ENCODE results near the gene ABCA8.

Gene ABCA8

DNA sequence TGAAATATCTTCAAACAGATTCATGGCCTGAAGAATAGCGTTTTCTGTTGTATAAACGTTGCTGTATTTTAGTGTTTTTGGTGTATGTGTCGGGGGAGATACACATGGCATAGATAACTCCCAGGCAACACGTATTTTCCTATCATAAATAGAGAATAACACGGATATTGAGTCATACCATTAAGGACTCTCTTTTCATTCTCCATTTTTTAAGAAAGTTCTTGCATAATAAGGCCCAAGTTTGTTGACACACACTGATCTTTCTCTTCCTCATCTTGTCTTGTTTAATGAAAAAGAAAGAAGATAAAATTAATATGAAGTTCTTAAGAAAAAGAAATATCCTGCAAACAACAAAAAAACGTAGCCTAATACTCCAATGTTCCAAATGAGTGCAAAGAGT is 13.4 kb downstream of the ABCA8 start:
- H3K36me3 ChIP-seq (ENCODE audit: control insufficient read depth in 2 of 2, insufficient read depth in 1 of 2, low read length in 2 of 2) = no peaks in the 10 kb centered on the region
- no peak overlapping the region for H3K27ac ChIP-seq (ENCODE audit: extremely low read depth, low read depth, low read length)
- CTCF ChIA-PET = no interaction called here
- H3K4me3 ChIP-seq (ENCODE audit: low read depth, low read length) = no peak overlapping the region
- H3K9me3 ChIP-seq (ENCODE audit: control insufficient read depth, insufficient read depth, low read depth, low read length) = no peaks in the 10 kb centered on the region
- POLR2A ChIA-PET = no interaction called here
- TF ChIP-seq ZNF777 (tag by site-specific recombination; IDR thresholded peaks at IDR 0.05; ENCODE audit: borderline replicate concordance) (no peak), ZNF785 (tag by site-specific recombination; IDR thresholded peaks at IDR 0.05) (no peak), ZNF558 (tag by site-specific recombination; IDR thresholded peaks at IDR 0.05) (no peak), ZNF146 (tag by site-specific recombination; IDR thresholded peaks at IDR 0.05) (no peak), ZSCAN16 (tag by site-specific recombination; IDR thresholded peaks at IDR 0.05) (no peak), ZNF211 (tag by site-specific recombination; IDR thresholded peaks at IDR 0.05; ENCODE audit: low read depth) (no peak), IKZF3 (tag by site-specific recombination; IDR thresholded peaks at IDR 0.05) (no peak), ZNF426 (tag by site-specific recombination; IDR thresholded peaks at IDR 0.05) (no peak)
- TF ChIP-seq, protein P1, sequence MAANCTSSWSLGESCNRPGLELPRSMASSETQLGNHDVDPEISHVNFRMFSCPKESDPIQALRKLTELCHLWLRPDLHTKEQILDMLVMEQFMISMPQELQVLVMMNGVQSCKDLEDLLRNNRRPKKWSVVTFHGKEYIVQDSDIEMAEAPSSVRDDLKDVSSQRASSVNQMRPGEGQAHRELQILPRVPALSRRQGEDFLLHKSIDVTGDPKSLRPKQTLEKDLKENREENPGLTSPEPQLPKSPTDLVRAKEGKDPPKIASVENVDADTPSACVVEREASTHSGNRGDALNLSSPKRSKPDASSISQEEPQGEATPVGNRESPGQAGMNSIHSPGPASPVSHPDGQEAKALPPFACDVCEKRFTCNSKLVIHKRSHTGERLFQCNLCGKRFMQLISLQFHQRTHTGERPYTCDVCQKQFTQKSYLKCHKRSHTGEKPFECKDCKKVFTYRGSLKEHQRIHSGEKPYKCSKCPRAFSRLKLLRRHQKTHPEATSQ (tag by site-specific recombination; IDR thresholded peaks at IDR 0.05) = no peak
- H3K4me1 ChIP-seq (ENCODE audit: control insufficient read depth, insufficient read depth, low read length) = no peaks in the 10 kb centered on the region

DNA sequence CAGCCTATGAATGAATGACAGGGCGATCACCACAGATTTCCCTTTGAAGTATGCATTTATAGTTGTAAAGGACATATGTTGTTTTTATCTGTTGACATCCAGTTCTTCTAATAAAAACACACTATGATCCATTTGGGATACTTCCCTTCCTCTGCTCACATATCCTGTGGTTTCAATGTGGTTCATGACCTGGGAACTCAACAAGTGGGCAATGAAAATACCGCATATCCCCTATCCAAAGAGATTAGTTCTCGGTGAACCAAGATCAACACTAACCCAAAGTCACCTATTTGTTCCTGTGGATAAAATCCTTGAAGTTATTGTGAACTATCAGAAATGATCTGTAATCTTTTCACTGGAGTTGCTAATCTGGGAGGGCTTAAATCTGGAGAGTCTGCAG is 16.0 kb downstream of the ABCA8 start:
- H3K4me3 ChIP-seq (ENCODE audit: low read depth, low read length) = no peak overlapping the region
- H3K36me3 ChIP-seq (ENCODE audit: control insufficient read depth in 2 of 2, insufficient read depth in 1 of 2, low read length in 2 of 2) = no peaks in the 10 kb centered on the region
- H3K9me3 ChIP-seq (ENCODE audit: control insufficient read depth, insufficient read depth, low read depth, low read length) = no peaks in the 10 kb centered on the region
- ChIA-PET CTCF (interaction anchor here (0.6 kb wide), 1 partner anchor 153 kb away, joined by 4 read pairs; no protein-coding TSS in a partner anchor), POLR2A (no interaction called here)
- H3K27ac ChIP-seq (ENCODE audit: extremely low read depth, low read depth, low read length) = no peak overlapping the region
- TF ChIP-seq ZNF791 (tag by site-specific recombination; IDR thresholded peaks at IDR 0.05) (no peak), ZFP41 (tag by site-specific recombination; IDR thresholded peaks at IDR 0.05; ENCODE audit: borderline replicate concordance) (no peak), ZNF133 (tag by site-specific recombination; IDR thresholded peaks at IDR 0.05) (no peak), GFI1B (tag by site-specific recombination; IDR thresholded peaks at IDR 0.05) (no peak), RBAK (tag by site-specific recombination; IDR thresholded peaks at IDR 0.05) (no peak)
- TF ChIP-seq, protein P2, sequence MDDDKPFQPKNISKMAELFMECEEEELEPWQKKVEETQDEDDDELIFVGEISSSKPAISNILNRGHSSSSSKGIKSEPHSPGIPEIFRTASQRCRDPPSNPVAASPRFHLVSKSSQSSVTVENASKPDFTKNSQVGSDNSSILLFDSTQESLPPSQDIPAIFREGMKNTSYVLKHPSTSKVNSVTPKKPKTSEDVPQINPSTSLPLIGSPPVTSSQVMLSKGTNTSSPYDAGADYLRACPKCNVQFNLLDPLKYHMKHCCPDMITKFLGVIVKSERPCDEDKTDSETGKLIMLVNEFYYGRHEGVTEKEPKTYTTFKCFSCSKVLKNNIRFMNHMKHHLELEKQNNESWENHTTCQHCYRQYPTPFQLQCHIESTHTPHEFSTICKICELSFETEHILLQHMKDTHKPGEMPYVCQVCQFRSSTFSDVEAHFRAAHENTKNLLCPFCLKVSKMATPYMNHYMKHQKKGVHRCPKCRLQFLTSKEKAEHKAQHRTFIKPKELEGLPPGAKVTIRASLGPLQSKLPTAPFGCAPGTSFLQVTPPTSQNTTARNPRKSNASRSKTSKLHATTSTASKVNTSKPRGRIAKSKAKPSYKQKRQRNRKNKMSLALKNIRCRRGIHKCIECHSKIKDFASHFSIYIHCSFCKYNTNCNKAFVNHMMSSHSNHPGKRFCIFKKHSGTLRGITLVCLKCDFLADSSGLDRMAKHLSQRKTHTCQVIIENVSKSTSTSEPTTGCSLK (tag by site-specific recombination; IDR thresholded peaks at IDR 0.05) = no peak
- TF ChIP-seq, protein P3, sequence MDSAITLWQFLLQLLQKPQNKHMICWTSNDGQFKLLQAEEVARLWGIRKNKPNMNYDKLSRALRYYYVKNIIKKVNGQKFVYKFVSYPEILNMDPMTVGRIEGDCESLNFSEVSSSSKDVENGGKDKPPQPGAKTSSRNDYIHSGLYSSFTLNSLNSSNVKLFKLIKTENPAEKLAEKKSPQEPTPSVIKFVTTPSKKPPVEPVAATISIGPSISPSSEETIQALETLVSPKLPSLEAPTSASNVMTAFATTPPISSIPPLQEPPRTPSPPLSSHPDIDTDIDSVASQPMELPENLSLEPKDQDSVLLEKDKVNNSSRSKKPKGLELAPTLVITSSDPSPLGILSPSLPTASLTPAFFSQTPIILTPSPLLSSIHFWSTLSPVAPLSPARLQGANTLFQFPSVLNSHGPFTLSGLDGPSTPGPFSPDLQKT (IDR thresholded peaks at IDR 0.05; ENCODE audit: borderline replicate concordance, low read depth, low read length) = no peak
- TF ChIP-seq, protein P4, sequence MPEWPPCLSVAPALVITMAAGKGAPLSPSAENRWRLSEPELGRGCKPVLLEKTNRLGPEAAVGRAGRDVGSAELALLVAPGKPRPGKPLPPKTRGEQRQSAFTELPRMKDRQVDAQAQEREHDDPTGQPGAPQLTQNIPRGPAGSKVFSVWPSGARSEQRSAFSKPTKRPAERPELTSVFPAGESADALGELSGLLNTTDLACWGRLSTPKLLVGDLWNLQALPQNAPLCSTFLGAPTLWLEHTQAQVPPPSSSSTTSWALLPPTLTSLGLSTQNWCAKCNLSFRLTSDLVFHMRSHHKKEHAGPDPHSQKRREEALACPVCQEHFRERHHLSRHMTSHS (tag by site-specific recombination; IDR thresholded peaks at IDR 0.05) = no peak
- no peaks in the 10 kb centered on the region for H3K4me1 ChIP-seq (ENCODE audit: control insufficient read depth, insufficient read depth, low read length)

Data from HEK293 (cell line).